ENCODE results near the gene SLFN13. TPM values are rescaled to one million over a fixed set of nuclear protein-coding genes. Genes with fewer than 3 reads are reported as not detected.

Gene SLFN13
- total and polyA plus RNA-seq, 2 of the 4 experiments (the other 2 are of a cell fraction) = 1.7 to 3.9 TPM

DNA sequence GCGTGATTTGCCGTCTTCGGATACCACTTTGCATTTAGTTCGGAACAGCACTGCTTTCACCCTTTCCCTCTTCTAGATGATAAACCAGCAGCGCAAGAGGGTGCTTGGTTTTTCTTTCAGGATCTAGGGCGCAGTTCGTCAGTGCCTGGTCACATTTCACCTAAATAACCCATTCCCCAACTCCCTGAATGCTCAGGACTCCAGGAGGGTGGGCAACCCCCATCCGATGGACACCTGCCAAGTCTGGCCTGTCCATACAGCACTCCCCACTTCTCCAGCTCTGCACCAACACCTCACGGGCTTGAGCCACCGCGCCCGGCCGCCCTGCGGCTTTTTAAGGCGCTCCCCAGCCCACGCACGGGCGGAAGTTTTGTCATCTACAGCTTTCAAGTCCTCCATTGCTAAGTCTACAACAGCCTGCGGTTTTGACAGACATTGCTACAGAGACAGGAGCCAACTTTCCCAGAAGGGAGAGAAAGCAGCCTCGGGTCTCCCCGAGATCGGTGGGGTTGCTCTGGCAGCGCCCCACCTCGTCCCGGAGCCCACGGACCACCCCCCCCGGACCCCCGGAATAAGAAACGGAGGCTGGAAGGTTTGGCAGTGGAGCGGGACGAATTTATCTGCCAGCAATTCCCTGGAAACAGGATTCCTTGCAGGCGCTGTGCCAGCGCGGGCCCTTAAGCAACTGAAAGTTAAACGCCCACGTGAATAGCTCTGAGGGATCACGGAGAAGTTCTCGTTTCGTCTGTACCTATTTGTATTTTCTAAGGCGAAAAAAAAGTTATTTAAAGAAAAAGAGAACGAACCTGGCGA lies 38.6 kb upstream of the SLFN13 start:
- WGBS, 2 experiments (ENCODE audit: extremely low coverage in 2 of 2, insufficient read length in 1 of 2) = 19% methylated on average over 19 of the region's 42 CpGs; no CpG with 5 or more reads in 1 of the 2 experiments
- peak; percentile 39; the same call in 1 of the 2 replicates for TF ChIP-seq BHLHE40 (IDR thresholded peaks at IDR 0.05; ENCODE audit: low read depth, low read length)
- TF ChIP-seq MAZ (IDR thresholded peaks at IDR 0.05; ENCODE audit: borderline replicate concordance, low read depth, low read length) = 0 out of 2 replicates have a peak, but pooled peaks have one; percentile 6
- TF ChIP-seq, protein P1, sequence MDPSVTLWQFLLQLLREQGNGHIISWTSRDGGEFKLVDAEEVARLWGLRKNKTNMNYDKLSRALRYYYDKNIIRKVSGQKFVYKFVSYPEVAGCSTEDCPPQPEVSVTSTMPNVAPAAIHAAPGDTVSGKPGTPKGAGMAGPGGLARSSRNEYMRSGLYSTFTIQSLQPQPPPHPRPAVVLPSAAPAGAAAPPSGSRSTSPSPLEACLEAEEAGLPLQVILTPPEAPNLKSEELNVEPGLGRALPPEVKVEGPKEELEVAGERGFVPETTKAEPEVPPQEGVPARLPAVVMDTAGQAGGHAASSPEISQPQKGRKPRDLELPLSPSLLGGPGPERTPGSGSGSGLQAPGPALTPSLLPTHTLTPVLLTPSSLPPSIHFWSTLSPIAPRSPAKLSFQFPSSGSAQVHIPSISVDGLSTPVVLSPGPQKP (IDR thresholded peaks at IDR 0.05; ENCODE audit: borderline replicate concordance, low read depth, low read length) = no peak
- TF ChIP-seq POLR2A (IDR thresholded peaks at IDR 0.05; ENCODE audit: low read depth, low read length) = no peak
- TF ChIP-seq CEBPB (IDR thresholded peaks at IDR 0.05; ENCODE audit: low read depth, low read length) = peak; percentile 4; the same call in 1 of the 2 replicates
- Histone ChIP-seq H3K18ac (ENCODE audit: low read depth, low read length) (no peak overlapping the region; the same call in 1 of the 2 replicates), H3K9me1 (ENCODE audit: insufficient read depth, low read length) (no peaks in the 10 kb centered on the region), H4K20me1 (ENCODE audit: insufficient read depth, low read length) (no peaks in the 10 kb centered on the region), H3K23ac (ENCODE audit: low read depth, low read length) (no peak overlapping the region; the same call in 1 of the 2 replicates), H4K5ac (ENCODE audit: low read depth, low read length) (no peak overlapping the region), H4K8ac (ENCODE audit: low read depth in 2 of 2, low read length in 2 of 2) (no peak overlapping the region), H3K79me1 (ENCODE audit: low read depth in 1 of 2, low read length in 2 of 2) (no peaks in the 10 kb centered on the region), H3K36me3 (ENCODE audit: control insufficient read depth, insufficient read depth, low read length) (no peaks in the 10 kb centered on the region), H2BK5ac (ENCODE audit: low read depth, low read length, poor library complexity, severe bottlenecking) (no peak overlapping the region), H2BK15ac (ENCODE audit: low read depth, low read length) (no peak overlapping the region), H3K56ac (ENCODE audit: extremely low read depth, insufficient read depth, low read length) (no peak overlapping the region), H2AFZ (replicated peaks; ENCODE audit: low read length, poor library complexity) (peak overlapping the region; percentile 90), H3K9ac (ENCODE audit: low read depth, low read length) (no peak overlapping the region), H3K4ac (ENCODE audit: low read depth, low read length) (no peak overlapping the region), H3K4me3 (ENCODE audit: insufficient read depth, low read depth, low read length) (peak overlapping the region; percentile 52), H3K9me3 (ENCODE audit: control insufficient read depth, insufficient read depth, low read length) (peaks cover 5% of the 10 kb centered on the region; the same call in 1 of the 2 replicates), H3K27me3 (ENCODE audit: control insufficient read depth, insufficient read depth, low read length) (peaks cover 26% of the 10 kb centered on the region), H3K27ac (ENCODE audit: insufficient read depth, low read length) (no peak overlapping the region), H4K91ac (ENCODE audit: insufficient read depth, low read depth, low read length) (no peak overlapping the region), H3K4me2 (ENCODE audit: low read depth, low read length) (peak overlapping the region; percentile 84), H2BK120ac (ENCODE audit: low read depth, low read length) (no peak overlapping the region), H2AK9ac (replicated peaks; ENCODE audit: low read depth, low read length, poor library complexity) (no peak overlapping the region), H3K14ac (replicated peaks; ENCODE audit: low read depth, low read length) (no peak overlapping the region; the same call in 1 of the 2 replicates), H2AK5ac (ENCODE audit: low read depth, low read length) (no peak overlapping the region), H3K4me1 (ENCODE audit: control insufficient read depth, insufficient read depth, low read length) (no peaks in the 10 kb centered on the region), H2BK20ac (ENCODE audit: low read depth, low read length) (no peak overlapping the region)
- dilution Hi-C loops (cut with HindIII; ENCODE audit: low sequenced_read_pairs, unreplicated experiment) (no loop called here), in situ Hi-C loops (cut with MboI; ENCODE audit: low sequenced_read_pairs) (no loop called here), intact Hi-C loops (cut with micrococcal nuclease) (loop anchor here (1.0 kb wide), 1 partner anchor 175 kb away; no protein-coding TSS in a partner anchor)
- ChIA-PET CTCF (interaction anchor here (0.6 kb wide), 1 partner anchor 122 kb away, joined by 3 read pairs; no protein-coding TSS in a partner anchor), POLR2A (ENCODE audit: unreplicated experiment) (interaction anchor here (0.6 kb wide), 2 partner anchors 27 to 101 kb away, joined by 3 to 4 read pairs; no protein-coding TSS in a partner anchor)
- ATAC-seq (ENCODE audit: low read depth) (peak; percentile 71), DNase-seq (peak; percentile 56)
- no TSS peak for BruUV-seq (replicated peaks)

Data from IMR-90 (cell line).